HG02870 (cell line): ENCODE data around the gene C10orf95.
"Not testable (repeated sequence)": the region's sequence is repeated elsewhere in the genome, so short reads cannot be mapped to it uniquely, and the experiment has no call there.

ENCODE experiments used
- ATAC-seq: cut with Tn5 transposase; IDR thresholded peaks from one replicate; pipeline ENCODE4 v1.9.1; 2021; ENCODE audit warnings: mild to moderate bottlenecking, moderate library complexity; ENCODE audit not compliant: unreplicated experiment

The C10orf95 gene

DNA sequence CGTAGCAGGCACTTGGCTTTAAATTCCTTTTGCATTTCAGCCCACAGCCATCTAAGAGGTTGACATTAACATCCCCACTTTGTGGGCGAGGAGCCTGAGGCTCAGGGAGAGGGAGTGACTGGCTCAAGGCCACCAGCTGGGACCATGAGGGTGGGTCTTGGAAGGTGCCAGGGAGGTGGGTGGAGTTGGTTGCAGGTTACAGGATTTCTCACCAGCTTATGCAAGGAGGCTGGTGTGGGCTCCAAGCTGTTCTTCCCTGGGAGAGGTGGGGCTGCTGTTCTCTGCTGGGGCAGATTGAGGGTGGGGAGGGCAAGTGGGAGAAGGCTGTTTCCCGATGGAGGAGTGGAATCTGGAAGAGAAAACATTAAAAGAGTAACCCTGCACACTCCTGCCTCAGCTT, 14.1 kb upstream of the C10orf95 start:
- no peak for ATAC-seq

DNA sequence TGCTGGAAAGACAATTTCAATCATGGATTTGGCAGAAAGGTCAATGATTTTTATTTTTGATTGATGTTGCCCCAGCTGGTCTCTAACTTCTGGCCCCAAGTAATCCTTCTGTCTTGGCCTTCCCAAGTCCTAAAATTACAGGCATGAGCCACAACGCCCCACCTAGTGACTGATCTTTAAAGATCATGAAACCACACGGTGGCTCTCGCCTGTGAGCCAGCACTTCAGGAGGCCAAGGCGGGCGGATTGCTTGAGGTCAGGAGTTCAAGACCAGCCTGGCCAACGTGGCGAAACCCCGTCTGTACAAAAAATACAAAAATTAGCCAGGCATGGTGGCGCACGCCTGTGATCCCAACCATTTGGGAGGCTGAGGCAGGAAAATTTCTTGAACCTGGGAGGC, 12.6 kb upstream of the C10orf95 start:
- no peak for ATAC-seq

DNA sequence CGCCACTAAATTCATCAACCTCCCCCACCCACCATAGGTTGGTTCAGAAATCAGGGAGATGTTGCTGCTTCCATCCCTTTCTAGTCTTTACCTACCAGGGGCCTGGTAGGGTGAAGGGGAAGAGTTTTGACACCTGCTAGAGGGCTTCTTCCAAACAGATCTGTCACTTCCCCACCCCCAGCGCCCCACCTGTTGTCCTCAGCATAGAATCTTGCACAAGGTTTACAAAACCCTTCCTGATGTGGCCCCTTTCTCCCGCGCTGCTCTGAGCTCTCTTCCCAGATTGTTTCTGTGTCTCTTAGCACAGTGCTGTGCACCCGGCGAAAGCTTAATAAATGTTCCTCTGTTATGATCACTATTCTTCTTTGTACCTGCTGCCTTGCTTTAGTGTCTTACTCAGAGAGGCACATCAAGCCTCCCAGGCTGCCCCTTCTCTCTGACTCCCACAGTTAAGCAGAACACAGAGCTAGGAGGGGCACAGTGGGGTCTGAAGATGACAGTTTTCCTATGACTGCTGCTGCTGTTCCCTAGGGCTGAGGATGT, 11.2 kb upstream of the C10orf95 start:
- no peak for ATAC-seq

DNA sequence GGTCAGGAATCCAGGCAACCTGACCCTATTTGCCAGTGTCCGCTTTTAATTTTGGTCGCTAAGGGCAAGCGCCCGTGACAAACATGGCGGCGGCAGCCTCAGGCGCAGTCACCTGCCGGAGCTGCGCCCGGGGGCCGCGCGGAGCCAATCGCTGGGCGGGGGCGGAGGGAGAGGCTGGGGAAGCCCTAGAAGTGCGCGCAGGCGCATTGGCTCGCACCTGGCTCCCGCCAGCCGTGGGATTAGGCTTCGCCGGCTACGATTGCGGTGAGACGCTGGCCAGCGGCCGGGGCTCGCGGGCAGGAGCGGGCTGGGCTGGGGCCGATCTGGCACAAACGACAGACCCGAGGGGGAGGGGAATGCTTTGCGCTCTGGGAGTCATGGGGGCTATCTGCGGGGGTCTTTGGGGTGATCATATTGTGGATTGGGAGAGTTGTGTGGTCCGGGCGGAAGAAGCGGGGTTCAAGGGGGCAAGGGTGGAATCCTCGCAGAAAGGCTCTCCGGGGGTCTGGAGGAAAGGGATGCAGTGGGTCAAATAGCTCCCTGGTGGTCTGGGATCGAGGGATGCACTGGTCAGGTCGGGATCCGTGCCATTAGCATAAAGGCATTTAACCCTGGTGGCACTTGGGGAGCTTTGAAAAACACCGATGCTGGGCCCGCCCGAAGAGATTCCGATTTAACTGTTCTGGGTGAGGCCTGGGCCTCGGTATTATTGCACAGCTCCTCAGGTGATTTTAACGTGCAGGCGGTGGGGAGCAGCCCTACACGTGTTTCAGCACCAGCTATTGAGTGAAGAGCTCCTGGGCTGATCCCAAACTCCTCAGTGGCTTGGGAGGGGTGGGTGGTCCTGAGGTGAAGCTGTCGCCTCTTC, 10.1 kb upstream of the C10orf95 start:
- ATAC-seq = peak; percentile 85

DNA sequence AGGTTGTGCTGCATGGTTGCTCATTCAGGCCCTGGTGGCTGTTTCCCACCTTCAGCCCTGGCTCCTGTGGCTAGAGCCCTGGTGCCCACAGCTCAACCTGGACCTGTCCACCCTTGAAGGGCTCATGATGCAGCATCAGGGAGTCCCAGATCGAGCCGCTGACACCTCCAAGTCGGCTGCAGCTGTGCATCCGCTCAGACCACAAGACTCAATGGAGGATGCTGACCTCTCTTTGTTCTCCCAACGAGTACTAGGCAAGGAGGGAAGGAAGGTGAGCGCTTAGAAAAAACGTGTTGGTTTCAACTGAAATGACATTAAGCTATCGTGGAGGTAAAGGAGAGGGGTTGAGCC, 9.5 kb upstream of the C10orf95 start:
- ATAC-seq = peak; percentile 14

DNA sequence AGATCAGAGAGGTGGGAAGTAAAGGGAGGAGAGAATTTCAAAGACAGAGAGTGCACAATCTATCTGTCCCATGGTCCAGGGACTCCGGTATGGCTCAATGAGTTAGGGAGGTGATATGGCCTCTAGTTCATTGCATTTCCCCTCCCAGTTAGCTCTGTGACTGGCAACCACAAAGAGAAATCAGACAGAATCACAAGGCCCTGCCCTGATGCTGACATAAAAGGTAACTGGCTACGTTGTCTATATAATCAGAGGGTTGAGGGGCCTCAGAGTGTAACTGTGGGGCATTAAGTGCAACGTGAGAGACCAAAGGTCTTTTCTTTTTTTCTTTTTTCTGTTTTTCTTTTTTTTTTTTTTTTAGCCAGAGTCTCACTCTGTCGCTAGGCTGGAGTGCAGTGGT, 7.3 kb upstream of the C10orf95 start:
- no peak for ATAC-seq

DNA sequence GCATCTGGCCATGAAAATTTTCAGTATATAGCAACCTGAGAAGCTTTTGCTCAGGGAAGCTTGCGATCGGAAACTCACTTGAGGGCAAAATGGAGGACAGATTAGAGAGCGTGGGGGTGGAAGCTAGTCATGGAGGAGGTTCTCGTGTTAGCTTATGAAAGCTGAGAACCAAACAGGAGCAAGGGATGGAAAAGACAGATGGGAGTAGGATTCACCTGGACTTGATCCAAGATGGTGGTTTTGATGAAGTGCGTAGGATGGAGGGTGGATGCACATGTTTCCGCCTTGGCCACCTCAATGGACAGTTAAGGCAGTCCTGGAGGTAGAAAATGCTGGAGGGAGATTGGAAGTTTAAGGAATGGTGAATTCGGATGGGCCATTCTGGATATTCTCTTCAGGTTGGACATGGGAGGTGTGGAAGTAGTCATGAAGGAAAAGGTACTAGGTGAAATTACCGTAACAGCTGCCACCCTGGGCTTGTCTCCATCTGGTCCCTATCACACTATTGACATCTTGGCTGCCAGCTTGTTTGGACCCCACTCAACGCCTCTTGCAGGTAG, 6.3 kb upstream of the C10orf95 start:
- no peak for ATAC-seq

DNA sequence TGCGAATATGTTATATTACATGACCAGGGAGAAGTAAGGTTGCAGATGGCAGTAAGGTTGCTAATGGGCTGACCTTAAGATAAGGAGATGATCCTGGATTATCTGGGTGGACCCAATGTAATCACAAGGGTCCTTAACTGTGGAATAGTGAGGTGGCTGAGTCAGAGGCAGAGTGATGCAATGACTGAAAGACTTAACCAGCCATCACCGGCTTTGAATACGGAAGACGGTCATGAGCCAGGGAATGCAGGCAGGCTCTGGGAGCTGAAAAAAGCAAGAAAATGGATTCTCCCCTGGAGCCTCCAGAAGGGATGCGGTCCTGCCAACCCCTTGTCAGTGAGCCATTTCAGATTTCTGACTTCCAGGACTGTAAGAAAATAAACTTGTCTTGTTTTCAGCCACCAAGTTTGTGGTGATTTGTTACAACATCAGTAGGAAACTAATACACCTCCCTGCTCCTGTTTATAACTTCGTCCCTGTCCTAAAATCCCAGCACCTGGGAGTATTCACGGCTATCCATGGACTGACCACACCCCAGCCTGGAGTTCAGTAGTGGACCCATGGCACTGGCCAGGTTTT, 4.6 kb upstream of the C10orf95 start:
- ATAC-seq = no peak

DNA sequence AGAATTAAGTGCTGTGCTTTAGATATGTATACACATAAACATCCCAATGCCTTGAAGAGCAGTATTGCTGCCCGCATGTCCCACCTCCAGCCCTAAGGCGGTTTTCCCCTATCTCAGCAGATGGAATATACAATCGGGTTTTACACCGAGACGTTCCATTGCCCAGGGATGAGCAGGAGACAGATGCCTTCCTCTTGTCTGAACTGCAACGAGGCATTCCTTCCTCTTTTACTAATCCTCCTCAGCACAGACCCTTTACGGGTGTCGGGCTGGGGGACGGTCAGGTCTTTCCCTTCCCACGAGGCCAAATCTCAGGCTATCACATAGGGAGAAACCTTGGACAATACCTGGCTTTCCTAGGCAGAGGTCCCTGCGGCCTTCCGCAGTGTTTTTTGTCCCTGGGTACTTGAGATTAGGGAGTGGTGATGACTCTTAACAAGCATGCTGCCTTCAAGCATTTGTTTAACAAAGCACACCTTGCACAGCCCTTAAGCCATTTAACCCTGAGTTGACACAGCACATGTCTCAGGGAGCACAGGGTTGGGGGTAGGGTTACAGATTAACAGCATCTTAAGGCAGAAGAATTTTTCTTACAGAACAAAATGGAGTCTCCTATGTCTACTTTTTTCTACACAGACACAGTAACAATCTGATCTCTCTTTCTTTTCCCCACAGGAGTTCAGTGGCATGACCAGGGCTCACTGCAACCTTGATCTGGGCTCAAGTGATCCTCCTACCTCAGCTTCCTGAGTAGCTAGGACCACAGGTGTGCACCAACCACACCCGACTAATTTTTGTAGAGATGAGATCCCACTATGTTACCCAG, 3.5 kb upstream of the C10orf95 start:
- ATAC-seq = not testable (repeated sequence)

DNA sequence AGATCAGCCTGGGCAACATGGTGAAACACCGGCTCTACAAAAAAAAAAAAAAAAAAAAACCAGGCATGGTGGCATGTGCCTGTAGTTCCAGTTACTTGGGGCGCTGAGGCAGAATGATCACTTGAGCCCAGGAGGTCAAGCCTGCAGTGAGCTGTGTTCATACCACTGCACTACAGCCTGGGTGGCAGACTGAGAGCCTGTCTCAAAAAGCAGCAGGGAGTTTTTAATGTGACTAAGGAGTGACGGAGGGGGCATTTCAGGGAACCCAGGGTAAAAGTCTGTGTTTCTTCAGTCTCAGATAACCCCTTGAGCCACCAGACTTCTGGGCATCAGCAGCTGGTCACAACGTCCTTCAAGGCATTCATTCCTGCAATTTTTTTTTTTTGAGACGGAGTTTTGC, 2.2 kb upstream of the C10orf95 start:
- ATAC-seq = no peak

DNA sequence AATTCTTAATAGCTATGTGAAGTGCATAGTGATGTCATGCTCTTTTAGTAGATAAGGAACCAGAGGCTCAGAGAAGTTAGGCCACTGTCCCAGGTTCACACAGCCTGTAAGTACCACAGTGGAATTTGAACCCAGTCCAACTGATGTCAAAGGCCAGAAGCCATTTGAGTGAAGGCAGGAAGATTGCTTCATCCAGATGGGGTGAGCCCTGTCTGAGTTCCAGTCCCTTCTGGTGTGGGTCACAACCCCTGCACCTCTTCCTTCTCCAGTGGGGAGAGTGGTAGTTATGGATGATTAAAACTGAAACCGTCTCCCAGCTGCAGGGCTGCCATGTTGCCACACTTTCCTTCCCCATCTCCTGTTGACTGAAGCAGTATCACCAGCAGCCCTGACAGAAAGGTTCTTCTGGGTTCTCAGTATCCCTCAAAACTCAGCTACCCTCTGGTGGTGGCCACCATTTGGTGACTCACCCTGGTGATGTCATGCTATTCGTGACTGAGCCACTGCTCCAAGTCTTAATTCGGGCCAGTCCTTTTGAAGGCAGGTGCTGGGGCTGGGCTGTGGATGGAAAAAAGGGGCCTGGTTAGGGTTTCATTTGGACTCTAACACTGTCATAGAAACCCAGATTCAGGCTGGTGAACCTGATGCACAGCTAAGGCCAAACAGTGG, 1.5 kb upstream of the C10orf95 start:
- ATAC-seq = no peak

DNA sequence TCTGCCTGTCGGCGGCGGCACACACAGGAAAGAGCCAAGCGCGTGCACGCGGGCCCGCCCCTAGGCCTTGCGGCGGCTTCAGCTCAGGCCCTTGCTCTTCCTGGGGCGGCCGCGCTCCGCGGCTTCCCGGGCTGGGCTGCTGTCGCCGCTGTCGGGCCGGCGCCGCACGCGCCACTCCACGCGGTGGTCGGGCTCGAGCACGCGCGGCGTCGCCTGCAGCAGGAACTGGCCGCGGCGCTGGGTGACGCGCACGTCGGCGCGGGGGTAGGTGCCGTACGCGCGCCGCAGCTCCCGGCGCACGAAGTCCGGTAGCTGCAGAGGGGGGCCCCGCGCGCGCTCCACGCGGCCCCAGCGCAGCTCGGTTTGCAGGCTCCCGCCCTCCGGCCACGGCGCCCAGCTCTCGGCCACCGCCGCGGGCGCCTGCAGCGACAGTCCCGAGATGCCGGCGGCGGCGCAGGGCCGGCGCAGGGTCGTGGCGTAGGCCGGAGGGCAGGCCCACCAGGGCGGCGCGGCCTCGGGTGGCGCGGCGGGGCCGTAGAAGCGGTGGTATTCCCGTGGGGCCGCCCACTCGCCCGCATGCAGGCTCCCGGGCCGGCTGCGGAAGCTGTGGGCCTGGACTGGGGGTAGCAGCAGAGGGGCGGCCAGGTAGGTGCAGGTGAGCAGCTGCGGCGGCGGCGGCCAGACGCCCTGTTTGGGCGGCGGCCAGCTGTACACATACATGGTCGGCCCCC, 804 bp downstream of the C10orf95 start:
- ATAC-seq = peak; percentile 61

DNA sequence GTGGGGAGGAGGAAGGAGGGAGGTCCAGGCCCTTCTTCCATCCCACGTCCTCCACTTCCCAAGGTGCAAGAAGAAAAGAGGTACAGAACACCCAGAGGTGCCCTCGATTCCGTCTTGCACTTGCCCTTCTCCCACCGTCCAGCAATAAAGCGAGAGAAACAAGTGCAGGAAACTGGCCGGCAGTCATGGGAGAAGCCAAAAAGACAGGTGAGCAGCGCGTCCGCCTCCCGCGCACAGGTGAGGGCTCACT, 1.3 kb downstream of the C10orf95 start:
- peak; percentile 4 for ATAC-seq

DNA sequence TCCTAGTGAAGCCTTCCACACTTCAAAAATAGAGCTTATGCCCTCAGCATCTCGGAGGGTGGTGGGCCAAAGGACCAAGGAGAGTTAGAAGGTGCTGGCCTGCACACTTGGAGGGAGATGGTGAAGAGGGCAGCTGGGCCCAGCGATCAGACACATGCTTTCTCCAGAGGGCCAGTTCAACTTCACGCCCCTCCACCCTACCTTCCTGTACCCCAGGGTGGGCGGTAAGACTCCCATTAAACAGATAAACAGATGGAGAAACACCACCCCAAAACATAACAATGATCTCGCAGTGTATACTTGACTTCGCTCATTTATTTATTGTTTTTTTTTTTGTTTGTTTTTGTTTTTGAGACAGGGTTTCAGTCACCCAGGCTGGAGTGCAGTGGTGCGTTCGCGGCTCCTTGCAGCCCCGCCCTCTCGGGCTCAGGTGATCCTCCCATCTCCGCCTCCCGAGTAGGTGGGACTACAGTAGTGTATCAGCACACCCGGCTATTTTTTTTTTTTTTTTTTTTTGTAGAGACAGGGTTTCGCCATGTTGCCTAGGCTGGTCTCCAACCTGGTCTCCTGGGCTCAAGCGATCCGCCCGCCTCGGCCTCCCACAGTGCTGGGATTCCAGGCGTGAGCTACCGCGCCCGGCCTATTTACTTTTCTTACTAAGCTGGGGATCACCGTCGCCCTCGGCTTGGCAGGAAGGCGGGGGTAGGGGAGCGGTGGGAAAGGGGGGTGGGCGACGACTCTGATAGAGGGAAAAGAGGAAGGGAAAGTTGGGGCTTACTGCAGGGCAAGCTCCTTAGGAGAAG, 1.8 kb downstream of the C10orf95 start:
- peak; percentile 64 for ATAC-seq

DNA sequence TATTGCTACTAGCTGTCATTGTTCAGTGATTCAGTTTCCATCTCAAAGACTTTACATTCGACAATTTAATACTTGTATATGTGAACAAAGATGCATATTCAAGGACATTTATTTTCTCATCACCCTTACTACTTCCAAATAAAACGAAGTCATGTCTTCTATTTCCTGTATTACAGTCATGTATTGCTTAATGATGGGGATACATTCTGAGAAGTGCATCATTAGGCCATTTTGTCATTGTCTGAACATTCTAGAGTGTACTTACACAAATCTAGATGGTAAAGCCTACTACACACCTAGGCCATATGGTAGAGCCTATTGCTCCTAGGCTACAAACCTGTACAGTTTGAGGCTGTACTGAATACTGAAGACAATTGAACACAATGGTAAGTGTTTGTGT, 6.5 kb downstream of the C10orf95 start:
- ATAC-seq = no peak

DNA sequence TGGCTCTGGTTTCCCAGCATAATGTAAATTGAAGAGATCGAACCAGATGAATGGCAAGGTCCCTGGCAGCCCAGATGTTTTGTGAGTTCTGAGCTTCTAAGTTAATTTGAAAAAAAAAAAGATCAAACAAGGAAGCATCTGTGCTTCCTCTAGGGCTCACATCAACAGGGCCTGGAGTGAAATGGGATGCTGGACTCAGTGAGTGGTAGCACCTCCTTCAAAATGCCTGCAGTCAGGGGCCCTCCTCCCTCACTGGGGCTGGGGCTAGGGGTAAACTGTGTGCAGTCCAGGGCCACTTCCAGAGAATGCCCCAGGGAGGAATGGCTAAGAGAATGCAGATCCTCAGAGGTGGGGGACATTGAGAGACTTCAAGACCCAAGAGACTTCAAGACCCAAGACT, 13.0 kb downstream of the C10orf95 start:
- no peak for ATAC-seq

DNA sequence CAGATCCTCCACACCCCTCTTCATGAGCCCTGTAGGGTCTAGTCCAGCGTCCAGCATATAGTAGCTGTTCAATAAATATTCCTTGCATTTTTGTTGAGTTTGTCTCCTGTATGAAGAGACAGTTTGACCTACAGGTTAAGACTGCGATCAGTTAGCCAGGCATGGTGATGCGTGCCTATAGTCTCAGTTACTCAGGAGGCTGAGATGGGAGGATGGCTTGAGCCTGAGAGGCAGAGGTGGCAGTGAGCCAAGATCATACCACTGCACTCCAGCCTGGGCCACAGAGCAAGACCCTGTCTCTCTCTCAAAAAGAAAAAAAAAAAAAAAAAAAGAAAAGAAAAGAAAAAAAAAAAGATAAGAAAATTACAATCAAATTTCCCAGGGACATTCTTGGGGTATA, 13.8 kb downstream of the C10orf95 start:
- no peak for ATAC-seq

DNA sequence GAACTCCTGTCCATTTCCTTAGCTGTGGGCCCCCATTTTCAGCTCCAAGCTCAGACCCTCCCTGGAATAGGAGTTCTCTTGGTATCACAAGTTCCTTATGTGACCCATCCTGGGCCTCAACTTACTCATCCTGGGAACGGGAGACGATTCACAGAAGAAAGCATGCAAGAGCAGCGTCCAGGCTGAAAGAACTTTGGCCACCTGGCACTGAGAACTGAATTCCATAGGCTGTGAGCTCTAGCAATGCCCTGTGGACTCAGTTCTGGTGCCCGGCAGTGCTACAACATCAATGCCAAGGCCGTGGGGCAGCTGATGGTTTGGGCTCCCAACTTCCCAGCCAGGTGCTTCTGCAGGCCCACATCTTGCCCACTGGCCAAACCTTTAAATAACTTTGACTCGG, 15.0 kb downstream of the C10orf95 start:
- no peak for ATAC-seq

DNA sequence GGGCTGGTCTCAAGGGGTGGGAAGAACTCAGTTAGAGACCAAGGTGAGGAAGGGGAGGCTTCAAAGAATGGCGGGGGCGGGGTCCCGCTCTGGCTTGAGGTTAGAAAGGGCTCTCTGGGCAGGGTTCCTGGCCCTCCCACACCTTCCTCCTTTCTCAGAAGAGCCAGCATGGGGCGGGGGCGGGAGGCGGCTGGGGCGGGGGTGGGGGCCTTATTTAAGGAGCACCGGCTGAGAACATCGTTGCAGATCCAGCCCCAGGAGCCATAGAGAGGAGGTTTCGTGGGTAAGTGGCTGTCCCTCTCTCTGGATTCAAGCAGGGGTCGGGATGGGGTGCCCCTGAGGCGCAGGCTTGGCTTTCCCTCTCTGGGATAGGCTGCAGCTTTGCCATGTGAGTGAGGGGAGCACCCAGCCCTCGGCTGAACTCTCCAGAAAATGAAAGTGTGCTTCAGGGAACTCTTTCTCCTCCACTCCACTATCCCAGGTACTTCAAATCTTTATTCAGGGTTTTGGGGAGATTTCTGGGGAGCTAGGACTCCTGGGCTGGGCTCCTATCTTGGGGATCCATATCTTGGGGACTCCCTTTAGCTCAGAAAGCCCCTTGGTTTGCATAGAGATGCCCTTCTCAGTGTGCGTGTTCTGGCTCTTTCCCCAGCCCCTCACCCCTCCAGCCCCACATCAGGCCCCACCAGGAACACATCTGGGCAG, 15.7 kb downstream of the C10orf95 start:
- no peak for ATAC-seq
